Activated CD8-positive, alpha-beta memory T cell treated with anti-CD3 and anti-CD28 coated beads, Interleukin-2, amount 10 ng/mL, durations not matched to agents 7 days and 5 days (primary cell): ENCODE results near the gene SGTB. TPM values are rescaled to one million over a fixed set of nuclear protein-coding genes. Genes with fewer than 3 reads are reported as not detected.

Experiments
- ATAC-seq: fragments of 150-1000 bp; cut with Tn5 transposase; one replicate; pipeline ENCODE4 v1.10.0; 2021; ENCODE audit warnings: moderate library complexity
- CTCF ChIA-PET: fragments of 350-600 bp; sonication (Branson Sonifier 250); formaldehyde crosslinking; loops from one replicate; lab custom pipeline; 2021; ENCODE audit warnings: antibody characterized with exemption; lab: Charles Lee
- DNase-seq: peaks from one replicate; pipeline ENCODE4 v3.0.0-alpha.2; 2020
- H3K27ac Mint-ChIP-seq: one replicate; pipeline ENCODE4 v1.8.0; 2021; ENCODE audit warnings: mild to moderate bottlenecking, mixed read lengths
- H3K27me3 Mint-ChIP-seq: one replicate; pipeline ENCODE4 v1.8.0; 2021; ENCODE audit warnings: mixed read lengths
- H3K36me3 Mint-ChIP-seq: one replicate; pipeline ENCODE4 v1.8.0; 2021; ENCODE audit warnings: mild to moderate bottlenecking, mixed read lengths
- H3K4me1 Mint-ChIP-seq: one replicate; pipeline ENCODE4 v1.8.0; 2021; ENCODE audit warnings: mixed read lengths
- H3K4me3 Mint-ChIP-seq: one replicate; pipeline ENCODE4 v1.8.0; 2021; ENCODE audit warnings: mild to moderate bottlenecking, moderate library complexity, mixed read lengths
- H3K9me3 Mint-ChIP-seq: one replicate; pipeline ENCODE4 v1.8.0; 2022; ENCODE audit warnings: low read depth, mixed read lengths
- total RNA-seq, 2 experiments: library from RNA; stranded (reverse); gene quantifications; one replicate each; pipeline ENCODE4 v1.2.3, GENCODE V29; 2021

The SGTB gene, protein sequence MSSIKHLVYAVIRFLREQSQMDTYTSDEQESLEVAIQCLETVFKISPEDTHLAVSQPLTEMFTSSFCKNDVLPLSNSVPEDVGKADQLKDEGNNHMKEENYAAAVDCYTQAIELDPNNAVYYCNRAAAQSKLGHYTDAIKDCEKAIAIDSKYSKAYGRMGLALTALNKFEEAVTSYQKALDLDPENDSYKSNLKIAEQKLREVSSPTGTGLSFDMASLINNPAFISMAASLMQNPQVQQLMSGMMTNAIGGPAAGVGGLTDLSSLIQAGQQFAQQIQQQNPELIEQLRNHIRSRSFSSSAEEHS
- total RNA-seq, result 10 to 100 TPM; 12.5 to 14.0 TPM

DNA sequence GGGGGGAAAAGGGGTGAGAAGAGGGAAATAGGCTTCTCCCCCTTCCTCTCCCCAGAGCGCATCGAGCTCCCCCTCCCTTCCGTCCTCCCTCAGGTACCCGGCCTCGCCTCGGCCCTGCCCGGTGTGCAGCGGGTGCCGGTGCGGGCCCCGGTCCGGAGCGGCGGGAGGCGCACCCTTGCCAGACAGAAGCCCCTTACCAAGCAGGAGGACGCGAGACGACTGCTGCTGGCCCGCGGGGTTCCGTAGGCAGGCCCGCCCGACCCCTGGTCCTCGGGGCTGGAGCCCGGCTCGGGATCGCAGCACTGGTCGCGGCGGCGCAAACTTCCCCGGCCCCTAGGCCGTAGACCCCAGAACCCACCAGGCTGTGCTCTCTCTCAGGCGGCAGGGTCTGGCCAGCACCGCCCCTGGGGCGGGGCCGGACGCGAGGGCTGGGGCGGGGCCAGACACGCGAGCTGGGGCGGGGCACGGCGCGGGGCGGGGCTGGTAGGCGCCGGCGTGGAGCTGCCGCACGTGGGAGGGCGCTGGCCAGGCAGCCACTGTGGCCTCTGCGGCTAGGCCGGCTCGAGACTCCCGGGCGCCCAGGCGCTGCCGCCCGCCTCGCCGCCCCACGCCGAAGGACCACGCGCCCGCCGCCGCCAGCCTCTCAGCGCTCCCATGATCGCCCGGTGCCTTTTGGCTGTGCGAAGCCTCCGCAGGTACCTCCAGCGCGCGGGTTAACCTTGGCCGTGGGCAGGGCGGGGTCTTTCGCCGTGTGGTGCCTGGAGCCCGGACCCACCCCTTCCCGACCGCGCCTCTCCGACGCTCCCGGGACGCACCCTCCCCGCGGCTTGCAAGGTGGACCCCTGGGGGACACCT is at the start of gene SGTB, which contains the start of gene NLN:
TSS of gene SGTB (minus strand) at position 390 of the 855 bp plus-strand sequence. CDS start 1,302 bp downstream, outside the sequence.
TSS of gene NLN (plus strand) at position 486 of the 855 bp plus-strand sequence. CDS start at position 655, 169 bp downstream.
- peaks cover 12% of the 10 kb centered on the region for H3K36me3 Mint-ChIP-seq
- peaks cover 32% of the 10 kb centered on the region for H3K4me1 Mint-ChIP-seq
- peak within 1 kb of the TSS; percentile 91 for H3K4me3 Mint-ChIP-seq
- peak; percentile 98 for ATAC-seq
- peak; percentile 85 for DNase-seq
- no peaks in the 10 kb centered on the region for H3K9me3 Mint-ChIP-seq
- no peaks in the 10 kb centered on the region for H3K27me3 Mint-ChIP-seq
- CTCF ChIA-PET, result interaction anchor here (1.4 to 1.7 kb wide), 2 partner anchors 84 to 449 kb away, joined by 3 to 4 read pairs; no protein-coding TSS in a partner anchor
- peak within 1 kb of the TSS; percentile 83 for H3K27ac Mint-ChIP-seq

DNA sequence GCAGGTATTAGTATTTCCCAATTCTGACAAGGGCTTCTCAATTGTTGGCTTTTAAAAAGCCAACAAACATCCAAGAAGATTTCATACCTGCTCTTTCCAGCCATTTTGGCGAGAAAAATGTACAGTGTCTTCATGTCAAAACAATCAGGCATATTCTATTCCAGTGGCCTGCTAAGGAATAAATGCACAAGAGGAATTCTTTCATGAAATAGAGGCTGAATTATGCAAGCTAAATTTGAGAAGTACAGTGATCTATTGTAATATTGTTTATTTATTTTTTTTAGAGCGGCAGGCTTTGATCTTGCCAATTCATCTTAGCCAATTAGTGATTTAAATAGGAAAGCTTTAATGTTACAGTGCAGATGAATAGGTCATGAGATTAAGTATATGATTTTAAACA is 49.4 kb upstream of the SGTB start:
- no peak for ATAC-seq
- Mint-ChIP-seq H3K4me3 (no peak overlapping the region), H3K27me3 (no peaks in the 10 kb centered on the region), H3K4me1 (peaks cover 10% of the 10 kb centered on the region), H3K36me3 (peaks cover 14% of the 10 kb centered on the region), H3K9me3 (no peaks in the 10 kb centered on the region), H3K27ac (no peak overlapping the region)
- CTCF ChIA-PET, result interaction anchor here (0.6 to 1.6 kb wide), 2 partner anchors 9 to 10 kb away, joined by 3 to 4 read pairs; no protein-coding TSS in a partner anchor
- no peak for DNase-seq

DNA sequence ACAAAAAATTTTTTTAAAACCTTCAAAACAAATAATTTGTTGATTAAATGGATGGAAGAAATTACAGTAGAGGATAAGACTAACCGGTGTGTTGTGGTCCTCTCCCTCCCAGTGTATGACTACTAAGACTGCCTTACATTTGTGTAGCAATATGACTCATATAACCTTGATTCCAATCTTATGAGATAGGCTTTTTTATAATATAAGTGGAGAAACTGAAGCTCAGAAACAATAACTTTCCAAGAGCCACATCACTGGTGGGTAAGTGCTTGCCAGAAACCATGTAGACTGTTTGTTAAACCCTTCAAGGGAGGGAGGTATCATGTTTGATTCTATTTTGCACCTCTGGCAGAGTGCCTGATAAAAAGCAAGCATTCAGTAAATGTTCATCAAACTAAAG is 47.6 kb upstream of the SGTB start:
- Mint-ChIP-seq H3K9me3 (no peaks in the 10 kb centered on the region), H3K4me3 (no peak overlapping the region)

DNA sequence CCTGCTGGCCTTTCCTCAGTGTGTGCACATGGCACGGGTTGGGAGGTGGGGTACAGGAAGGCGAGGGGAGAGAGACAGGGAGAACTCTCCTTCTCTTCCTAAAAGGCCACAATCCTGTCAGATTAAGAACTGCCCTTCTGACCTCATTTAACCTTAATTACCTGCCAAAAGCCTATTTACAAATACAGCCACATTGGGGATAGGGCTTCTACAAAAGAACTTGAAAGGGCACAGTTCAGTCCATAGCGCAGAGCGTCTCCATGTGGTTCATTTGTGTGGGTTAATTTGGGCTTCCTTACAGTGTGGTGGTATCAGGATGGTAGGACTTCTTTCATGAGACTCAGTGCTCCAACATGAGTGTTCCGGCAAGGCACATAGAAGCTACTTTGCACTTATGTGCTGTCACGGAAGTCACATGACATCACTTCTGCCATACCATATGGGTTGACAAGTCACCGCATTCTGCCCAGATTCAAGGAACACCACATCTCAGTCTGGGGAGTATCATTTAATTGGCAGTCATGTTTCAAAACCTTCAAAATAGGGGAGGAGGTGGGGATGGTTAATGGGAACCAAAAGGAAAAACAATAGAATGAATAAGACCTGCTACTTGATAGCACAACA is 46.9 kb upstream of the SGTB start:
- peaks cover 19% of the 10 kb centered on the region for H3K36me3 Mint-ChIP-seq
- ATAC-seq (no peak), DNase-seq (no peak)
- CTCF ChIA-PET, result no interaction called here
- no peak overlapping the region for H3K27ac Mint-ChIP-seq
- no peaks in the 10 kb centered on the region for H3K9me3 Mint-ChIP-seq
- no peaks in the 10 kb centered on the region for H3K4me1 Mint-ChIP-seq
- no peak overlapping the region for H3K4me3 Mint-ChIP-seq
- H3K27me3 Mint-ChIP-seq, result no peaks in the 10 kb centered on the region

More for the DNA sequence above, 47.6 kb upstream of the SGTB start:
- Mint-ChIP-seq H3K27me3 (no peaks in the 10 kb centered on the region), H3K27ac (no peak overlapping the region), H3K36me3 (peaks cover 19% of the 10 kb centered on the region), H3K4me1 (peaks cover 6% of the 10 kb centered on the region)
- CTCF ChIA-PET, result no interaction called here
- ATAC-seq (peak; percentile 39), DNase-seq (no peak)

DNA sequence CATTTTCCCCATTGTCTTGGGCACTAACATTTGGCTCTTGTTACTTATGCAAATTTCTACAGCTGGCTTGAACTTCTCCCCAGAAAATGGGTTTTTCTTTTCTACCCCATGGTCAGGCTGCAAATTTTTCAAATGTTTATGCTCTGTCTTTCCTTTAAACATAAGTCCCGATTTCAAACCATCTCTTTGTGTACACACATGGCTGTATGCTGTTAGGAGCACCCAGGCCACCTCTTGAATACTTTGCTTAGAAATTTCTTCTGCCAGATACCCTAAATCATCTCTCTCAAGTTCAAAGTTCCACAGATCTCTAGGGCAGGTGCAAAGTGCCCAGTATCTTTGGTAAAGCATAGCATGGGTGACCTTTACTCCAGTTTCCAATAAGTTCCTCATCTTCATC is 45.7 kb upstream of the SGTB start:
- CTCF ChIA-PET, result no interaction called here
- Mint-ChIP-seq H3K4me3 (no peak overlapping the region), H3K9me3 (no peaks in the 10 kb centered on the region), H3K27ac (no peak overlapping the region), H3K27me3 (no peaks in the 10 kb centered on the region), H3K4me1 (no peaks in the 10 kb centered on the region), H3K36me3 (peaks cover 22% of the 10 kb centered on the region)
- DNase-seq (no peak), ATAC-seq (no peak)

DNA sequence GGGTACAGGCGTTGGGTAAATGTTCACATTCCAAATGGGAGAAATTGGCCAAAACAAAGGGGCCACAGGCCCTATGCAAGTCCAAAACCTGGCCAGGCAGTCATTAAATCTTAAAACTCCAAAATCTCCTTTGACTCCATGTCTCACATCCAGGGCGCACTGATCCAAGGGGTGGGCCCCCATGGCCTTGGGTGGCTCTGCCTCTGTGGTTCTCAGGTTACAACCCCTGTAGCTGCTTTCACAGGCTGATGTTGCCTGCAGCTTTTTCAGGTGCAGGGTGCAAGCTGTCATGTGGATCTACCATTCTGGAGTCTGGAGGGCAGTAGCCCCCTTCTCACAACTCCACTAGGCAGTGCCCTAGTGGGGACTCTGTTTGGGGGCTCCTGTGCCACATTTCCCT is 44.9 kb upstream of the SGTB start:
- Mint-ChIP-seq H3K27ac (no peak overlapping the region), H3K36me3 (peaks cover 22% of the 10 kb centered on the region), H3K4me1 (no peaks in the 10 kb centered on the region), H3K27me3 (no peaks in the 10 kb centered on the region), H3K9me3 (no peaks in the 10 kb centered on the region), H3K4me3 (no peak overlapping the region)
- no peak for ATAC-seq
- CTCF ChIA-PET, result no interaction called here
- DNase-seq, result no peak

DNA sequence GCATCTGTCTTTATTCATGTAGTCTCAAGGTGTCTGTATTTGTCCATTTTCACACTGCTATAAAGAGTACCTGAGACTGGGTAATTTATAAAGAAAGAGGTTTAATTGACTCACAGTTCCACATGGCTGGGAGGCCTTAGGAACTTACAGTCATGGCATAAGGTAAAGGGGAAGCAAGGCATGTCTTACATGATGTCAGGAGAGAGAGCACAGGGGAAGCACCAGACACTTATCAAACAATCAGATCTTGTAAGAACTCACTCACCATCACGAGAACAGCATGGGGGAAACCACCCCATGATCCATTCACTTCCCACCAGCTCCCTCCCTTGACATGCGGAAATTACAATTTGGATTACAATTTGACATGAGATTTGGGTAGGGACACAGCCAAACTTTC is 44.3 kb upstream of the SGTB start:
- Mint-ChIP-seq H3K27ac (no peak overlapping the region), H3K4me3 (no peak overlapping the region), H3K36me3 (peaks cover 22% of the 10 kb centered on the region), H3K4me1 (peaks cover 2% of the 10 kb centered on the region), H3K27me3 (no peaks in the 10 kb centered on the region), H3K9me3 (no peaks in the 10 kb centered on the region)
- ATAC-seq (no peak), DNase-seq (no peak)
- CTCF ChIA-PET, result no interaction called here

DNA sequence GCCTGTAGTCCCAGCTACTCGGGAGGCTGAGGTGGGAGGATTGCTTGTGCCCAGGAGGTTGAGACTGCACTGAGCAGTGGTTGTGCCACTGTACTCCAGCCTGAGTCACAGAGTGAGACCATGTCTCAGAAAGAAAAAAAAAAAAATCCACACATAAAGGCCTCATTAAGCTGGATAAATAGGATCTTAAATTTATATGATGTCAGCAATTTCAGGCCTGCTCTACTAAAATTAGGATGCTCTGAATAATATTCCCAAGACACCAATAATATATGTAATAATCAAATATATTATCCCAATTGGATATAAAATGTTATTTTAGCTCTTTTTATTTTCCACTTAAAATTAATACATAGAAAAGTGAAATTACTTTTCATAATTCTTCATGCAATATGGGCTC is 43.7 kb upstream of the SGTB start:
- no peak overlapping the region for H3K4me3 Mint-ChIP-seq

DNA sequence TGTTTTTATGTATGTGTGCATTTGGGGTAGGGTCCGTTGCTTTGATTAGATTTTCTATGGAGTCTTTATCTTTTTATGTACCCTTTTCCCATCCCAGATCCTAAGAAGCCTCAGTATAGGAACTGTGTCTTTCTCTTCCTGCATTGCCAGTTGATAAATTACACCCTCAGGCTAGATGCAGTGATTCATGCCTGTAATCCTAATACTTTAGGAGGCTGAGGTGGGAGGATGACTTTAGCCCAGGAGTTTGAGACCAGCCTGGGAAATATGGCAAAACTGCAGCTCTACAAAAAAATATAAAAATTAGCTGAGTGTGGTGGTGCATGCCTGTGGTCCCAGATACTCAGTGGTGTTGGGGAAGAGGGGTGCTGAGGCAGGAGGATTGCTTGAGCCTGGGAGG is 40.3 kb upstream of the SGTB start:
- H3K9me3 Mint-ChIP-seq, result no peaks in the 10 kb centered on the region
- no peak overlapping the region for H3K4me3 Mint-ChIP-seq
- H3K27me3 Mint-ChIP-seq, result no peaks in the 10 kb centered on the region
- H3K36me3 Mint-ChIP-seq, result peaks cover 19% of the 10 kb centered on the region
- CTCF ChIA-PET, result interaction anchor here (2.2 to 2.5 kb wide), 2 partner anchors 382 to 409 kb away, joined by 6 to 9 read pairs; partner anchors contain the start of gene SREK1
- H3K4me1 Mint-ChIP-seq, result peaks cover 6% of the 10 kb centered on the region
- no peak for ATAC-seq
- H3K27ac Mint-ChIP-seq, result no peak overlapping the region
- DNase-seq, result no peak

More for the DNA sequence above, 43.7 kb upstream of the SGTB start:
- H3K27me3 Mint-ChIP-seq, result no peaks in the 10 kb centered on the region
- no peaks in the 10 kb centered on the region for H3K9me3 Mint-ChIP-seq
- peaks cover 22% of the 10 kb centered on the region for H3K36me3 Mint-ChIP-seq
- no peak overlapping the region for H3K27ac Mint-ChIP-seq
- H3K4me1 Mint-ChIP-seq, result peaks cover 6% of the 10 kb centered on the region
- DNase-seq (no peak), ATAC-seq (no peak)
- CTCF ChIA-PET, result no interaction called here

DNA sequence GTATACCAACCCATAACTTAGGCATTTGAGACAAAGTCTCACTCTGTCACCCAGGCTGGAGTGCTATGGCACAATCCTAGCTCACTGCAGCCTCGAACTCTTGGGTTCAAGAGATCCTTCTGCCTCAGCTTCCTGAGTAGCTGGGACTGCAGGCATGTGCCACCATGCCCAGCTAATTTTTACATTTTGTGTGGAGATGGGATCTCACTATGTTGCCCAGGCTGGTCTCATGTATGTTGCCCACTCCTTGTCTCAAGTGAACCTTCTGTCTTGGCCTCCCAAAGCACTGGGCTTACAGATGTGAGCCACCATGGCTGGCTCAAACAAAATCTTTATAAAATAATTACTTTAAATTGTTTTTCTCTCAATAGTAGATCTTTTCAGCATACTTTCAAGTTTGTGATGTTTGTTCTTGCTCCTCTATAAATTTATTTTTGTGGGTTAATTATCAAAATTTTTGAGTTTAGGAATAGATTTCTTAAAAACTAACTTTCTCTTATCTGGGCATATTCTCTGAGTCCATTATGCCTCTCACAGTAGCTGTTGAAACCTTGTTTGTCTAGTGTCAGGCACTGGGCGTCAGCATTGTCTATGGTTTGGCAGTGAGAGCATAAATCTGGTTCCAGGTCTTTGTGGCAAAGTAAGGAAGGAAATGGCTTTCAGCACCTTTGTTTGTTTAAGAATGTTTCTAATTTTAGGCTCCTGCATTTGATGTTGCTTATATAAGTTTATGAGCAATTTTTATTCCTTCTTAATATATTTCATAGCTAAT is 38.8 kb upstream of the SGTB start:
- Mint-ChIP-seq H3K4me1 (peaks cover 6% of the 10 kb centered on the region), H3K9me3 (no peaks in the 10 kb centered on the region), H3K4me3 (no peak overlapping the region), H3K36me3 (peaks cover 8% of the 10 kb centered on the region), H3K27ac (no peak overlapping the region), H3K27me3 (no peaks in the 10 kb centered on the region)
- ATAC-seq (peak; percentile 91), DNase-seq (peak; percentile 76)
- CTCF ChIA-PET, result interaction anchor here (1.2 to 2.5 kb wide), 8 partner anchors 10 to 546 kb away, joined by 3 to 9 read pairs (median 6); partner anchors contain the start of gene SREK1

DNA sequence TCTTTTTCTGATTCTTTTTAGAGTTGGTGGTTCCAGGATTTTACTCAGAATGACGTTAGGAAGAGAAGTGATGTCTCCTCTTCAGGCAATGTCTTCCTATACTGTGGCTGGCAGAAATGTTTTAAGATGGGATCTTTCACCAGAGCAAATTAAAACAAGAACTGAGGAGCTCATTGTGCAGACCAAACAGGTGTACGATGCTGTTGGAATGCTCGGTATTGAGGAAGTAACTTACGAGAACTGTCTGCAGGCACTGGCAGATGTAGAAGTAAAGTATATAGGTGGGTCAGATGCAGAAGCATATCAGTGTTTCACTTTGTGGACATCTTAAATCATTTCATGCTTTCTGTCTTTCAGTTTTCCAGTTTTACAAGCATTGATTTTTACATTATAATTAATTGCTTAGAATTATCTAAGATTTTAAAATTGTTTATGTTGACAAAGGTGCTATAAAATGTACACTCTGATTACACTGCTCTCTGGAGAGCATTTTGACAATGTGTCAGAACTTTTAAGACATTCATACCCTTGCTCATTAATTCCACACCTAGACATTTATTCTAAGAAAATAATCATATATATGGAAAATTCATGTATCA is 36.7 kb upstream of the SGTB start:
- Mint-ChIP-seq H3K36me3 (peaks cover 8% of the 10 kb centered on the region), H3K27me3 (no peaks in the 10 kb centered on the region), H3K4me1 (peaks cover 6% of the 10 kb centered on the region), H3K9me3 (no peaks in the 10 kb centered on the region), H3K27ac (no peak overlapping the region), H3K4me3 (no peak overlapping the region)
- no peak for DNase-seq
- no peak for ATAC-seq
- CTCF ChIA-PET, result interaction anchor here (1.1 to 1.7 kb wide), 2 partner anchors 11 to 549 kb away, joined by 3 read pairs; no protein-coding TSS in a partner anchor

DNA sequence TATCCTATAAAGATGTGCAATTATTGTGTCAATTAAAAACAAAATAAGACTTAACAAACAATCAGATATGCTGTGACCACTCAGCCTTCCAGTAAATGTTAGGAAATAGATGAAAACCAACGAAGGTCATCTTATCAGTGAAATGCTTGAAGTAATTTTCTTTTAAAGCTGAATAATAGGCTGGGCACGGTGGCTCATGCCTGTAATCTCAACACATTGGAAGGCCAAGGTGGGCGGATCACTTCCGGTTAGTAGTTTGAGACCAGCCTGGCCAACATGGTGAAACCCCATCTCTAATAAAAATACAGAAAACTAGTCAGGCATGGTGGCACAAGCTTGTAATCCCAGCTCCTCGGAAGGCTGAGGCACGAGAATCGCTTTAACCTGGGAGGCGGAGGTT is 31.3 kb upstream of the SGTB start:
- CTCF ChIA-PET, result no interaction called here
- peaks cover under 1% of the 10 kb centered on the region for H3K36me3 Mint-ChIP-seq

More for the DNA sequence above, 31.3 kb upstream of the SGTB start:
- DNase-seq, result no peak
- ATAC-seq, result no peak
- Mint-ChIP-seq H3K27me3 (no peaks in the 10 kb centered on the region), H3K4me1 (no peaks in the 10 kb centered on the region), H3K27ac (no peak overlapping the region), H3K4me3 (no peak overlapping the region), H3K9me3 (no peaks in the 10 kb centered on the region)
